H1 (cell line): ENCODE data around the gene FHIT. TPM values are rescaled to one million over a fixed set of nuclear protein-coding genes. Genes with fewer than 3 reads are reported as not detected.

Experiments
- CTCF ChIA-PET: fragments of 300-600 bp; sonication (Branson Sonifier 250); formaldehyde crosslinking; loops from one replicate; lab custom pipeline; 2021; ENCODE audit not compliant: partially characterized antibody; lab: Charles Lee
- POLR2A ChIA-PET: fragments of 300-600 bp; sonication (Branson Sonifier 250); formaldehyde crosslinking; loops from one replicate; lab custom pipeline; 2021; ENCODE audit warnings: inconsistent platforms; ENCODE audit not compliant: partially characterized antibody; lab: Charles Lee
- DNase-seq, 2 experiments: peaks; one replicate each; pipeline versions ENCODE4 v3.0.0 to v3.0.0-alpha.2; 2010 to 2022; ENCODE audit warnings: low spot score in 2 of 2, low read depth in 1 of 2, mixed read lengths in 1 of 2
- FAIRE-seq: peaks from 2 replicates; lab custom pipeline; 2011; peaks lifted over from hg19 to GRCh38; lab: Jason Lieb, UNC
- H2AFZ ChIP-seq: 2 replicates; pipeline ENCODE4 v1.8.1; 2012; ENCODE audit warnings: low read length, inconsistent platforms
- H2AK5ac ChIP-seq: 2 replicates; pipeline ENCODE4 v1.6.1; 2013; ENCODE audit warnings: low read depth, low read length
- H2BK120ac ChIP-seq: replicated peaks from 2 replicates; pipeline ENCODE3; 2013; ENCODE audit warnings: low read depth, low read length, inconsistent platforms
- H2BK12ac ChIP-seq: 2 replicates; pipeline ENCODE4 v1.6.1; 2013; ENCODE audit warnings: low read depth, low read length
- H2BK15ac ChIP-seq: 2 replicates; pipeline ENCODE4 v1.6.1; 2013; ENCODE audit warnings: low read length
- H2BK20ac ChIP-seq: 2 replicates; pipeline ENCODE4 v1.6.1; 2013; ENCODE audit warnings: low read length
- H2BK5ac ChIP-seq: 2 replicates; pipeline ENCODE4 v1.6.1; 2013; ENCODE audit warnings: low read depth, low read length
- H3K14ac ChIP-seq: 2 replicates; pipeline ENCODE4 v1.6.1; 2013; ENCODE audit warnings: inconsistent platforms; ENCODE audit not compliant: insufficient read length
- H3K18ac ChIP-seq: 2 replicates; pipeline ENCODE4 v1.6.1; 2013; ENCODE audit warnings: low read length; ENCODE audit errors: extremely low read depth
- H3K23ac ChIP-seq: 2 replicates; pipeline ENCODE4 v1.6.1; 2013; ENCODE audit warnings: inconsistent platforms; ENCODE audit not compliant: insufficient read length
- H3K23me2 ChIP-seq: 2 replicates; pipeline ENCODE4 v1.6.1; 2013; ENCODE audit warnings: low read depth, low read length
- H3K27ac ChIP-seq: 2 replicates; pipeline ENCODE4 v1.6.1; 2011; ENCODE audit warnings: low read depth, low read length, inconsistent platforms
- H3K27me3 ChIP-seq, 4 experiments: replicated peaks in 1 of 4; 1 replicate in 1 of 4; 2 replicates in 3 of 4; pipeline versions ENCODE4 v1.6.1 to v1.8.1; 2011 to 2013; ENCODE audit warnings: low read length in 3 of 4, mild to moderate bottlenecking in 3 of 4, inconsistent platforms in 2 of 4, mixed read lengths in 2 of 4, moderate library complexity in 1 of 4; ENCODE audit not compliant: control insufficient read depth in 3 of 4, insufficient read depth in 3 of 4; ENCODE audit errors: extremely low read depth in 1 of 4
- H3K36me3 ChIP-seq, 4 experiments: 2 replicates each; pipeline versions ENCODE4 v1.6.1 to v1.8.1; 2011 to 2013; ENCODE audit warnings: mild to moderate bottlenecking in 4 of 4, low read length in 3 of 4, moderate library complexity in 2 of 4, control low read depth in 1 of 4, inconsistent platforms in 1 of 4; ENCODE audit not compliant: insufficient read depth in 4 of 4, control insufficient read depth in 2 of 4
- H3K4ac ChIP-seq: replicated peaks from 2 replicates; pipeline ENCODE3; 2013; ENCODE audit warnings: low read length, low read depth, mixed read lengths, inconsistent platforms; ENCODE audit not compliant: insufficient read length
- H3K4me1 ChIP-seq, 4 experiments: replicated peaks in 1 of 4; 1 replicate in 1 of 4; 2 replicates in 3 of 4; pipeline versions ENCODE4 v1.6.1 to v1.8.1; 2011 to 2013; ENCODE audit warnings: low read length in 3 of 4, inconsistent platforms in 2 of 4, mixed read lengths in 1 of 4; ENCODE audit not compliant: insufficient read depth in 4 of 4, control insufficient read depth in 3 of 4
- H3K4me2 ChIP-seq, 2 experiments: 2 replicates each; pipeline versions ENCODE4 v1.6.1 to v1.8.1; 2011 to 2013; ENCODE audit warnings: low read depth in 2 of 2, low read length in 2 of 2, control low read depth in 1 of 2, inconsistent platforms in 1 of 2, mild to moderate bottlenecking in 1 of 2; ENCODE audit not compliant: insufficient read depth in 1 of 2
- H3K4me3 ChIP-seq, 4 experiments: fragments of 200-600, 300-600 bp in 1 of 4; sonication (generic), shearing (Covaris generic), sonication (Bioruptor Twin) in 1 of 4; 2 replicates each; pipeline versions ENCODE4 v1.5.1 to v1.8.1; 2011 to 2016; ENCODE audit warnings: low read length in 4 of 4, low read depth in 3 of 4, control low read depth in 2 of 4, inconsistent platforms in 2 of 4, mild to moderate bottlenecking in 2 of 4, mixed read lengths in 1 of 4, moderate library complexity in 1 of 4; ENCODE audit not compliant: insufficient read depth in 2 of 4; ENCODE audit errors: extremely low read depth in 1 of 4
- H3K56ac ChIP-seq: replicated peaks from 2 replicates; pipeline ENCODE3; 2013; ENCODE audit warnings: low read depth, mild to moderate bottlenecking, mixed read lengths, low read length, inconsistent platforms; ENCODE audit not compliant: insufficient read length
- H3K79me1 ChIP-seq: 2 replicates; pipeline ENCODE4 v1.6.1; 2013; ENCODE audit warnings: low read depth, low read length, control low read depth
- H3K79me2 ChIP-seq, 2 experiments: 2 replicates each; pipeline versions ENCODE4 v1.6.1 to v1.8.1; 2012 to 2013; ENCODE audit warnings: low read length in 2 of 2, mild to moderate bottlenecking in 2 of 2, inconsistent platforms in 1 of 2; ENCODE audit not compliant: insufficient read depth in 2 of 2, control insufficient read depth in 1 of 2
- H3K9ac ChIP-seq, 4 experiments: replicated peaks in 1 of 4; 1 replicate in 1 of 4; 2 replicates in 3 of 4; pipeline versions ENCODE4 v1.6.1 to v1.8.1; 2011 to 2013; ENCODE audit warnings: low read depth in 3 of 4, low read length in 3 of 4, control low read depth in 2 of 4, mild to moderate bottlenecking in 2 of 4, moderate library complexity in 2 of 4, inconsistent platforms in 1 of 4; ENCODE audit errors: extremely low read depth in 1 of 4
- H3K9me3 ChIP-seq, 2 experiments: 2 replicates each; pipeline versions ENCODE4 v1.6.1 to v1.8.1; 2012 to 2013; ENCODE audit warnings: mild to moderate bottlenecking in 2 of 2, moderate library complexity in 2 of 2, control low read depth in 1 of 2, inconsistent platforms in 1 of 2, low read depth in 1 of 2, low read length in 1 of 2, mixed read lengths in 1 of 2; ENCODE audit not compliant: insufficient read depth in 2 of 2
- H4K20me1 ChIP-seq, 2 experiments: replicated peaks in 1 of 2; 2 replicates each; pipeline versions ENCODE3 to v1.8.1; 2011 to 2013; ENCODE audit warnings: inconsistent platforms in 2 of 2, low read length in 2 of 2, mild to moderate bottlenecking in 1 of 2; ENCODE audit not compliant: insufficient read depth in 2 of 2, control insufficient read depth in 1 of 2
- H4K5ac ChIP-seq: 2 replicates; pipeline ENCODE4 v1.6.1; 2013; ENCODE audit warnings: low read length, low read depth, mixed read lengths, inconsistent platforms; ENCODE audit not compliant: insufficient read length
- H4K8ac ChIP-seq: 2 replicates; pipeline ENCODE4 v1.8.0; 2013; ENCODE audit warnings: mild to moderate bottlenecking, moderate library complexity, low read length, inconsistent platforms; ENCODE audit not compliant: insufficient read depth; ENCODE audit errors: extremely low read depth
- H4K91ac ChIP-seq: replicated peaks from 2 replicates; pipeline ENCODE3; 2013; ENCODE audit warnings: low read length, mixed read lengths, inconsistent platforms; ENCODE audit not compliant: insufficient read length
- JUND ChIP-seq: IDR thresholded peaks from 2 replicates; pipeline ENCODE4 v1.6.1; 2011; ENCODE audit warnings: mild to moderate bottlenecking, improper control_type of control experiment, low read length
- ZNF274 ChIP-seq: IDR thresholded peaks from 2 replicates; pipeline ENCODE4 v1.7.0; 2012; ENCODE audit warnings: low read length, borderline replicate concordance; ENCODE audit errors: extremely low read depth
- WGBS, 2 experiments: shearing (Covaris generic) in 1 of 2; methylation state at CpG; one replicate each; pipeline versions ENCODE4 v1.1.6 to v1.1.7; 2013 to 2015; ENCODE audit warnings: low lambda C conversion rate in 2 of 2, mixed read lengths in 2 of 2, inconsistent platforms in 1 of 2, low coverage in 1 of 2, missing lambda C conversion rate in 1 of 2; ENCODE audit not compliant: insufficient replicate concordance in 2 of 2, insufficient coverage in 1 of 2, insufficient read length in 1 of 2; ENCODE audit errors: extremely low coverage in 1 of 2, missing lambda C conversion rate in 1 of 2; 5-methylcytosine and 5-hydroxymethylcytosine counted together
- polyA plus RNA-seq, 7 experiments: library from polyadenylated mRNA; depleted of rRNA in 3 of 7; stranded (reverse) in 5 of 7; unstranded in 2 of 7; fragments of >200 nt in 5 of 7; fragments of 200-250 nt in 2 of 7; gene quantifications; 1 replicate in 5 of 7; 2 replicates in 1 of 7; 4 replicates in 1 of 7; pipeline versions ENCODE4 v1.2.1 to v1.2.3, GENCODE V29; 2011 to 2013; ENCODE audit warnings: missing spikeins in 2 of 7, mixed read lengths in 2 of 7
- total RNA-seq: library from RNA; stranded (reverse); fragmentation: NEBNext Ultra II Directional; extraction: Animal tissue kit (Norgen Biotek cat#: 25700); gene quantifications from 2 replicates; pipeline ENCODE4 v1.2.1, GENCODE V29; 2021

Gene FHIT
- total and polyA plus RNA-seq, 2 of the 8 experiments (the other 6 are each of a cell fraction or from before 2014, with no cell fraction given), result 1.2 to 3.2 TPM

- Histone ChIP-seq H3K79me2 (no peaks in the 10 kb centered on the region), H2BK5ac (no peak overlapping the region), H2AK5ac (no peak overlapping the region), H3K18ac (no peak overlapping the region), H4K91ac (no peak overlapping the region), H3K14ac (no peak overlapping the region), H2AFZ (no peak overlapping the region), H2BK20ac (no peak overlapping the region), H3K4me3 (no peak overlapping the region), H4K8ac (no peak overlapping the region), H3K4me2 (no peak overlapping the region), H2BK120ac (no peak overlapping the region), H3K9ac (no peak overlapping the region), H2BK15ac (no peak overlapping the region), H3K79me1 (no peaks in the 10 kb centered on the region), H2BK12ac (no peak overlapping the region), H3K4me1 (peaks cover 0 to 3% (median 0%) of the 10 kb centered on the region in 4 experiments; a peak in 1 of 7 replicates), H3K9me3 (peaks cover 3 to 4% of the 10 kb centered on the region in 2 experiments; a peak in 2 of 4 replicates), H3K27ac (no peak overlapping the region), H3K56ac (no peak overlapping the region), H3K27me3 (no peaks in the 10 kb centered on the region), H4K20me1 (no peaks in the 10 kb centered on the region), H3K4ac (no peak overlapping the region), H4K5ac (no peak overlapping the region), H3K23ac (no peak overlapping the region), H3K23me2 (no peaks in the 10 kb centered on the region; the same call in 1 of the 2 replicates), H3K36me3 (no peaks in the 10 kb centered on the region)
- WGBS, 2 experiments, result 90% methylated on average over 1 of the region's 1 CpG; no CpG with 5 or more reads in 1 of the 2 experiments
- no peak for DNase-seq
- no peak for FAIRE-seq
- ChIA-PET CTCF (no interaction called here), POLR2A (no interaction called here)
- no peak for TF ChIP-seq JUND
- no peak for TF ChIP-seq ZNF274
Measured at GRCh38 chr3:60827666-60828065, 423.6 kb downstream of the FHIT start.
